GM18858 (cell line): ENCODE data around the gene FGD2.
A peak's percentile ranks its signal among the peaks of the same experiment; 100 is the strongest.
"Not testable (repeated sequence)": the region's sequence is repeated elsewhere in the genome, so short reads cannot be mapped to it uniquely, and the experiment has no call there.

Experiments used
- ATAC-seq: cut with Tn5 transposase; IDR thresholded peaks from one replicate; pipeline ENCODE4 v1.9.1; 2021; ENCODE audit not compliant: unreplicated experiment

FGD2 gene

DNA sequence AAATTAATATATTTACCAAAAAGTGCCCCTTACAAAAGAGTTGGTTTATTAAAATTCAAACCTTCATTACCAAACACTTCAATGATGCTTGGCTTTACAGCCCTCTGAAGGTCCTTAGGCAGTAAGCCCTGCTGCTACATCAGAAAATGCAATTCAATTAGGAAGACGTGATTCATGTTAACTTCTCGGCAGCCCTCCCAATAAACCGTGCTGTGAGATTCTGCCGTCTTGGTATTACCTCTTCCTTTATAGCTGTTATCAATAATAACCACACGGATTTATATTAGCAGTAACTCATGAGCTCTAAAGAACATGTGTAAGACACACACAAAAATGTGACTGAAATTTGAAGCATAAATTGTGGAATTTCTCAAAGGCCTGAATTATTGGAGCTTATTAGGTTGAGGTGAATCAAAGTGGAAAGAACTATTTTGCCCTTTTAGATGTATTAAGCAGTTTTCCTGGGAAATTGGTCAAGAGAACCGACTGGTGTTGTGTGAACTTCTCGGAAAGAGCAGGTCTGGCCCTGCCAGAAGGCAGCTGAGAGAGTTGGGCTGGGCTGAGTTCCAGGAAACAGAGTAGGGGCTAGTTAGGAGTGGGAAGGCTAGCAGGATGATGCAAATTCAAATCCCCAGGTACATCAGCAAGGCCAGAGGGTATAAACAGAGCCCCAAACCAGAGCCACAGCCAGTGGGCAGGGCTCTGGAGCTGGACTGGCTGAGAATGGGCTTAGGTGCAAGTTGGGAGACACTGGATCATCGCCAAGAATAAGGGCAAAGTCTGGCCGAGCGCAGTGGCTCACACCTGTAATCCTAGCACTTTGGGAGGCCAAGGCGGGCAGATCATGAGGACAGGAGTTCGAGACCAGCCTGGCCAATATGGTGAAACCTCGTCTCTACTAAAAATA, 33.1 kb downstream of the FGD2 start:
- ATAC-seq = no peak

DNA sequence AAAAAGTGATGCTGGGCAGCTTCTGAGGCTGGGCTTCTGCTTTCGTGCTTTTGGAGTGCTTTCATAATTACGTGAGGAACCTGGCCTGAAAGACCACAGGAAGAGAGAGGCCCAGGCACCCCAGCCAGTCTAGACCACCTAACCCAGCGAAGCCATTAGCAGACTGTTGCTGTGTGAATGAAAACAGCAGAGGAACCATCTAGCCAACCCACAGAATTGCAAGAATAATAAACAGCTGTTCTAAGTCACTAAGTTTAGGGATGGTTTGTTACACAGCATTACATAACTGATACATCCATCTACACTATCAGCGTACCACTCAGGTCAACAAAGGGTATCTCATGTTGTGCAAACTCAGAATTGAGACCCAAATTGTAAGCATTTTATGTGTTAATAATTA, 34.5 kb downstream of the FGD2 start:
- no peak for ATAC-seq

DNA sequence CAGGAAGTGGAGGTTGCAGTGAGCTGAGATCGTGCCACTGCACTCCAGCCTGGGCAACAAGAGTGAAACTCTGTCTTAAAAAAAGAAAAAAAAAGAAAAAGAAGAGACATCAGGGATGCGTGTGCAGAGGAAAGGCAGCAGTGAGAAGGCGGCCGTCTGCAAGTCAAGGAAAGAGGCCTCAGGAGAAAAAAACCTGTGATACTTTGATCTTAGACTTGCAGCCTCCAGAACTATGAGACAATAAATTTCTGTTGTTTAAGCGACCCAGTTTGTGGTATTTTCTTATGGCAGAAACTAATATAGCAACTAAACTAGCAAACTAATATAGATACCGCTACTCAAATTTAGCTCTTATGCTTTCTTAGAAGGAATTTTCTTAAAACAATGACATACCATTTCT, 36.1 kb downstream of the FGD2 start:
- no peak for ATAC-seq

- no peak for ATAC-seq
Measured at GRCh38 chr6:37042150-37042549, 36.7 kb downstream of the FGD2 start.

GRCh38 chr6:37043091-37043490, 37.6 kb downstream of the FGD2 start:
- not testable (repeated sequence) for ATAC-seq

- no peak for ATAC-seq
Measured at GRCh38 chr6:37047346-37047688, 41.9 kb downstream of the FGD2 start.

DNA sequence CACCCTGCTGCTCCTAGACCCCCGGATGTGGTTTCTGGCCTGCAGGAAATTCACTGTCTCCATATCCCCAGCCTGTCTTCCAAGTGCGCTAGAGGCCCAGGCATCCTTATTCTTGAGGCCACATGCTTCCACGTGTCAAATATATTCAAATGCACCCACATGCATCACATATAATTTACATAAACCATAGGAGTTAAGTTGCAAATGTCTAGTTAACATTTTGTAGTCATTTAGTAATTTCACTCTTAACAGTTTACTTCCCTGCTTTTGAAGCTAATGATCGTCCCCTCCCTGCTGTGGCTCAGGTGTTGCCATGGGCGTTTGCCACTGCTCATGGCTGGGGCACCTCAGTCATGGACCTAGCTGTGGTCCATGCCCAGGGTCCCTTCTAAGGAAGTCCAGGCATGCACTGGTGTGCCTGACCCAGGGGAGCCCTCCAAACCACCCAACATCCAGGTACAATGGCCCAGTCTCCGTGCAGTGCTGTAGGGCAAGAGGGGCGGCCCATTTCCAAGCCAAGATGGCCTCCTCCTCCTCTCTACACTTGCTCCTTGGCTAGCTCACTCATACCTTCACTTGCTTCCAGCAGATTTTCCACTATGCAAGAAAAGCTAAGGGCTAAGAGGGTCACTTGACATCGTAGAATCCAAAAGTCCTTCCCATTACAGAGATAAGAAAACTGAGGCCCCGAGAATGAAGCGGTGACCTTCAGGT, 42.4 kb downstream of the FGD2 start:
- no peak for ATAC-seq

DNA sequence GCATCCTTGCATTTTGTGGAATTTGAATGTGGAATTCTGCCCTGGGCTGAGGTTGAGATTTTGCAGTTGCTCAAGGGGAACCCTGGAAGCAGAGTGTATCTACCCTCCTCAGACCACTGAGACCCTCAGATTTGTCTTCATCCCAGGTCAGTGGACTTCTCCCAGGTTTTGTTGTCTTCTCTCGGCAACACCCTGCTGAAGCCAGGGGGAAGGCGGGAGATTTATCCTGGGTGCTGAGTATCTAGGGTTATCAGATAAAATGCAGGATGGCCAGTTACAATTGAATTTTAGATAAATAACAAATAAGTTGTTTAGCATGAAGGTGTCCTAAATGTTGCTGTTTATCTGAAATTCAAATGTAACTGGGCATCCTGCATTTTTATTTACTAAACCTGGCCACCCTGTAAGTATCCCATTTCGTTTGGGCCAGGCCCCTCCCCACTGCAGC, 43.0 kb downstream of the FGD2 start:
- ATAC-seq = no peak

- ATAC-seq = peak; percentile 46
Measured at GRCh38 chr6:37048851-37049757, 43.6 kb downstream of the FGD2 start.

GRCh38 chr6:37049758-37050044, 44.2 kb downstream of the FGD2 start:
- ATAC-seq = no peak

DNA sequence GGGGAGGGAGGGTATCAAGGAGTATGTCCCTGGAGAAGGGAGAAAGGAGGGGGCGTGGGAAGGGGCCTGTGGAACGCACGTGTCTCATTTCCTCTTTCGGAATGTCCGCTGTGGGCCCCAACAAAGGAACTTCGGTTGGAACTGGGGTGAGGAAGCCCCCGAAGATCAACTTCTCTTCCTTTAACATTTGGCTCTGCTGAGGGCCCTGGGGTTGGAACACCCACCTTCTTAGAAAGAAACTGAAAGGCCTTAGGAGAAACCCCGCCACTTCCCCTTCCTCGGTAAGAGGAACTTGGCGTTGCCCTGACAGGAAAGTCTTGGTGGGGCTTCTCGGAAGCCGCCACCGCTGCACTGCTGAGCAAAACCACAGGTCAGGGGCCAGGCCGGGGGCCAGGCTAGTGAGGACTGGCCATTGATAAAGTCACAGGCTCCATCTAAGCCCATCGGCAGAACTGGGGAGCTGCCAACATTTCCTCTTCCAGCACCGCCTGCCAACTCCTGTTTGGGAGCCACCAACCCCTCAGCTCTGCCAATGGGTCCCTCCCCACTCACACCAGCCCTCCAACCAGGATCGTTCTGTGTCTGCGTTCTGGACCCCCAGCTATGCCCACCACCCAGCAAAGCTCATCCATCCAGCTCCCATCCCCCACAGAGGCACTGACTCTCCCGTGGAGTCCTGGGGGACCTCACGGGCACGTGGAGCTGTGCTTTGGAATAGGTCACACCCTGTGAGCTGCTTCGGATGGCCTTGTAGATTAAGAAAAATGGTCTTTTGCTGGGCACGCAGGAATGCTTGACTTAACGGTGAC, 44.8 kb downstream of the FGD2 start:
- ATAC-seq = no peak

DNA sequence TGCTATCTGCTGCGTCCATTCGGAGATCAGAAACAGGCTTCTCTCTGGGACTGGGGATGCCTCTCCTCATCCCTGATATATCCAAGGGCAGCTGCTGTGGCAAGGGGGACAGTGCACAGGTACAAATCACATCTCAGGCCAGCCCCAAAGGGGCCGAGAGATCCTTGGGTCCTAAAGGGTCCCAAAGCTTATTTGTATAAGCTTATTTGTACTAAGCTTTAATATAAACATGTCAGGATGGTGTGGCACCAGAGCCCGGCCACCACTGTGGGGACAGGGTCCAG, 45.3 kb downstream of the FGD2 start:
- ATAC-seq = no peak

DNA sequence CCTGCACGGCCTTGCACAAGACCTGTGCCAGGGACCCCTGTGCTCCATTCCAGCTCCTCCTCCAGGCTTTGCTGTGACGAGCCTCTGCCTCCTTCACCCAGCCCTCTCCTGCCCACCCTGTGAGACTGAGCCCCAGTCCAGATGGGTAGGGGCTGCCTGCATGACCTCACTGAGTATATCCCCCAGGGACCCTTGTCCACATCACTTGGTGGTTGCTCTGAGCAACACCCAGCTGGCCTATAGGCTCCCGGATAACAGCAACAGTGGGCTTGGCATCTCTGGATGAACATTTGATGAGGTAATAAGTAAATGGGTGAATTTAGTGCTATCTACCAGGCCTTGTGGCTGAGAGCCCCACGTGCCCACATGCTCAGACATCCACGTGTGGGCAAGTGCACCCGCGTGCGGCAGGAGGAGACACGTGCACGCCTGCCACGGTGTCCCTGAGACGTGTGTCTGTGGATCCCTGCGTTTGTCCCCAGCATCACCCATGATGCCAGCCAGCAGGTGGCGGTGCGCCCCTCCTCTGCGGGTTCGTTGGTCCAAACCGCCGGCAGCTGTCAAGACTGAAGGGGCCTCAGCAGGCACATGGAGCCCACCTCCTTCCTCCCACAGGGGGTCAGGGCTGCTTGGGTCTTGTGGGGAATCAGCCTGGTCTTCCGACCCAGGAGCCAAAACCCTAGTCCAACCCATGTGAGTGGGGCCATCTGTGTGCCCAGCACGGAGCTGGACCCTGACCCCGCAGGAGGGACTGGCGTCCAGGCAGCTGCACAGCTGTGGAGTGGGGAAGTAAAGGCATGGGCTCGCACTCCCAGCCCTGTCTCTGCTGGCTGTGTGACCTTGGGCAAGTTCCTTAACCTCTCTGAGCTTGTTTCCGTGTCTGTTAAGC, 45.9 kb downstream of the FGD2 start:
- ATAC-seq = no peak

- no peak for ATAC-seq
Measured at GRCh38 chr6:37052027-37052628, 46.7 kb downstream of the FGD2 start.

DNA sequence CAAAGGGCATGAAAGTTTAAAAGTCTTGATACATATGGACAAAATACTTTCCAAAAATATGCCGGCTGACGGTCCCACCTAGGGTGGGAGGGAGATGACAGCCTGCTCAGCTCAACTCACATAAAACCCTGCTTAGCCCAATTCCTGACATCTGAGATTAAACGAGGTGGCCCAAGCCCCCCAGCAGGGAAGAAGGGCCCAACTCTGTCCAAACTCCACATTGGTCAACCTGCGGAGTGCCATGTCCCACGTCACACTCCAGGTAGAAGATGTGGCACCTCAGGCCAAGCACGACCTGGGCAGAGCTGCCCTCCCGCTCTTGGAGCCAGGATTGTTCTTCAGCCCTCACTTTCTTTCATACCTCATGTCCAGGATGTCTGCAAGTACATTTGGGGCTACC, 48.2 kb downstream of the FGD2 start:
- ATAC-seq = no peak

- ATAC-seq = no peak
Measured at GRCh38 chr6:37054171-37054570, 48.7 kb downstream of the FGD2 start.

DNA sequence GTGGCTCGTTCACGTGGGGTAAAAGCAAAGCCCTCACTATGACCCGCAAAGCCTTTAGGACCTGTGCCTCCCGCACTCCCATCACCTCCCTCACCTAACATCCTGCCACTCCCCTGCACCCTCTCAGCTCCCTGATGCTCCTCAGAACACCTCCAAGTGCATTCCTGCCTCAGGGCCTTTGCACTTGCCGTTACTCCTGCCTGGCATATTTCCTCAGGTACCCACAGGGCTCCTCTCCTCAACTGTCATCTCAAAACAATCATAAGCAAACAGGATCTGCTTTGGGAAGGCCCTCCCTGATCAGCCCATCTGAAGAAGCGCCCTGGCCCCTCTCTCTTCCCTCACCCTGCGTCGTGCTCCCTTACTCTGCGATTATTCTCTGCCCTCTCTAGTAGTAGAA, 49.1 kb downstream of the FGD2 start:
- no peak for ATAC-seq

DNA sequence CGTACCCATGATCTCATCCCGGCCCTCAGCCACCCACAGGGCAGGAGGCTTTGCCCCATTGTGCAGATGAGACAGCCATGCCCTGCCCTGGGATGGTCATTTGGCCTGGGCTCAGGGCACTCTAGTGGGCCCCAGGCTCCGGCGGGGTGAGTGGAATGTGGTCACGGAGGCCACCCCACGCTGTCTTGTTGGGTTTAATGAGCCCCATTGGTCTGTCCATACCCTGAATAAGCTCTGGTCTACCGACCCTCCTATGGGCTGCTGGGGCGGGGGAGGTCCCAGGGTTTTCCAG, 50.6 kb downstream of the FGD2 start:
- ATAC-seq = no peak

DNA sequence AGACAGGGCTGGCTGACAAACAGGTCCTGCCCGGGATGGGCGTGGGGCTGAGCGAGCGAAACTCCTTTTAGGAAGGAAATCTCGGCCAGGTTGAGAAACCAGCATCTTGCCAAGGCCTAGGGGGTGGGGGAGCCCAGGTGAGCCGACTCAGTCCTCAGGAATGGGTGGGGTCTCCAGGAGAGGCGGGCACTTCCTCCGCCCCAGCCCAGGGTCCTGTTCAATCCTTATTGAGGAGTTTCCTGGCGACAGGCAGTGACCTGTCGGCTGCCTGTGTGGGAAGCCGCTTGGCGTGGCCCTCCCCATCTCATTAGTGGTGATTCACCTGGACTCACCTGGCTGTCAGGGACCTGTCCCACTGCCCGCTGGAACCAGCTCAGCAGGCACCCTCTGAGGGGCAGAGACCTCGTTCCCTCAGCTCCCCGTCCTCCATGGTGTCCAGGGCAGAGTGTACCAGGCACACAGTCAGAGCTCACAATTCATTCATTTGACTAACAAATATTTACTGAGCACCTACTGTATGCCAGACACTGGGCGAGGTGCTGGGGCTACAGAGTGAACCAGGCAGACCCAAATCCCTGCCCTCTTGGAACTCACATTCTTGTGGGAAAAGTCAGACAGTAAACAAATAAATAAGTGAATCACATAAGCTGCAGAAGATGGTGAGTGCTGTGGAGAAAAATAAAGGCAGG, 51.1 kb downstream of the FGD2 start:
- no peak for ATAC-seq
